Forelimb muscle (tissue), 1 donor: ENCODE measurements around the gene LATS2. TPM values are rescaled to one million over a fixed set of nuclear protein-coding genes. Genes with fewer than 3 reads are reported as not detected.
A peak's percentile ranks its signal among the peaks of the same experiment; 100 is the strongest.

Source experiments
- DNase-seq: peaks from one replicate; pipeline ENCODE4 v3.0.0-alpha.2; 2013; ENCODE audit warnings: low read depth
- polyA plus RNA-seq: library from polyadenylated mRNA; unstranded; fragments of 120-200 nt; gene quantifications from one replicate; pipeline ENCODE4 v1.2.1, GENCODE V29; 2013; ENCODE audit not compliant: insufficient read length

The LATS2 gene
- polyA plus RNA-seq, 1 donor: 14.4 TPM

- no peak for DNase-seq
Observed at GRCh38 chr13:21015284-21015683, 46.1 kb downstream of the LATS2 start.

GRCh38 chr13:21014502-21015170, 46.8 kb downstream of the LATS2 start:
- DNase-seq: no peak

DNA sequence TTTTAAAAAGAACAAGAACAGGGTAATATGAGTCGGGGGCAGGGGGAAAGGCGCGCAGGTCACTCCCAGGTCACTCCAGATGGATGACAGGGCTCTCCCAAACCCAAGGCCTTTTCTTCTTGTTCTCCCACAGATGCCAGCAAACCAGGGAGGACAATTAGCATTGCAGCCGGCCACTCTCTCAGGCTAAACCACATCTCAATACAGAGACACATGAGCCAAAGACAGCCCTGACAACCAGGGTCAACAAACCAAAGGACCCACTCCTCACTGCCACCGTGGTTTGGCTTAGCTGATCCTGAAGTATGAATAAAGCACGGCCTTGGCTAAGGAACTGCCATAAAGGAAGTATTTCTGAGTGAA, 47.3 kb downstream of the LATS2 start:
- DNase-seq: no peak

- no peak for DNase-seq
Observed at GRCh38 chr13:21013682-21014038, 47.7 kb downstream of the LATS2 start.

DNA sequence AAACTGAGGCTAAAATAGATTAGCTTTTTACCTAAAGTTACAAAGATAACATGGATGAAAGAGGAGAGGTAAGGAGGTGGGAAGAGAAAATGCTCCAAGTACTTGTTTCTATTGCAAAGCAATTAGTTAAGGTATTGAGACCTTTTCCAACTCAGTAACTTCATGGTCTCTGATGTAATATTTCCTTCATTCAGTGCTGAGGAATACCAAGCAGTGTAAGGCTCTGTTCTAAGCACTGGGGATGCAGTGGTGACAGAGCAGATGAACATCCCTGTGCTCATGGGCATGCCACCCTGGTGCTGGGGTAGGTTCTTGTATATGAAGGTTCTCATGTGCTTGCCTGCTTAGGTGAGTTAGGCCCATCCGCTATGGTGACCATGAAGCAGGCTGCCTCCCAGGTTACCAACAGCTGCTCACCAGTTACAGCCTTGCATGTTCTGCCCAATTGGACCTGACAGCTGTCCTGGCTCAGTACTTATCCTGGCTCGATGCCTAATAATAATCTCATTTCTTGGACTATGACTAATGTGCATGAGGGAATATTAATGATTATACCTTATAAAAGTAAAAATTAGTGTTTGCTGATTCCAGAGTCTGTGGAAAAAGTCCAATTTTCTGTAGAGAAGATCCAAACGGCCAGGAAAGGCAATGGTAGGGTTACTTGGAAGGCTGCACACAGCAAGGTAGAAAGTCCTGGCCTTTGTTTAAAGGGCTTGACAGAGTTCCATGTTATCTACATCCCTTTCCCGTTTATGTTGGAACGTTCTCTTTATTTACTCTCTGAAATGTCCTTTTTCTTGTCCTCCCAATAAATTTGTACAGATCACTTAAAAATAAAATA, 48.3 kb downstream of the LATS2 start:
- no peak for DNase-seq

DNA sequence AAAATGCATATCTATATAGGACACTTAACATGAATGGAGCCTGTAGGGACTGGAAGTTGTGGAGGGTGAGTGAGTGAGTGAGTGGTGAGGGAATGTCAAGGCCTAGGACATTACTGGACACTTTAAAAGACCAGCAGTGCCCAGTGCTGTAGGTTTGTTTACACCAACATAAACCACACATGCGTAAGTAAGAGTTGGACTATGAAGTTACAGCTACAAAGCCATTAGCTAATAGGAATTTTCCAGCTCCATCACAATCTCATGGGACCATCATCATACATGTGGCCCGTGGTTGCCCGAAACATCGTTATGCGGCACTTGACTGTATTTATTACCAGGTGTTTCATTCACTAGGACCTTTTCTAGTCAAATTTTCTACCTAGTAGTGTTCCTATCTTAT, 49.2 kb downstream of the LATS2 start:
- no peak for DNase-seq

DNA sequence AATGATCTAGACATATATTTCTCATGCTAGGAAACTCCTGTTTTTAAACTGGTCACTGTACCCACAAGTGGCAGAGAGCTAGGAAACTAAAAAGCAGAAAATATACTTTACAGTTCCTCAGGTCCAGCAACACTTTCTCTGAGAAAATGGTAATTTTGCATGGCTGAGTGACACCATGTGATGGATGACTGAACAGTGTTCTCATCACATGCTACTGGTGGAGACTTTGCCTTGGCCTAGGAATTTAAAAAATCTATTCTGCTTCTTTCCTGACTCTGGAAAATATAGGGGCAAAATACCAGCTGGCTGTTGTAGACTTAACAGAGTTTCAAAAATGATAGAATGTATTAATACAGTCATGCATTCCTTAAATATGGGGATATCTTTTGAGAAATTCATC, 50.0 kb downstream of the LATS2 start:
- DNase-seq: no peak

GRCh38 chr13:21010621-21011020, 50.8 kb downstream of the LATS2 start:
- DNase-seq: no peak

DNA sequence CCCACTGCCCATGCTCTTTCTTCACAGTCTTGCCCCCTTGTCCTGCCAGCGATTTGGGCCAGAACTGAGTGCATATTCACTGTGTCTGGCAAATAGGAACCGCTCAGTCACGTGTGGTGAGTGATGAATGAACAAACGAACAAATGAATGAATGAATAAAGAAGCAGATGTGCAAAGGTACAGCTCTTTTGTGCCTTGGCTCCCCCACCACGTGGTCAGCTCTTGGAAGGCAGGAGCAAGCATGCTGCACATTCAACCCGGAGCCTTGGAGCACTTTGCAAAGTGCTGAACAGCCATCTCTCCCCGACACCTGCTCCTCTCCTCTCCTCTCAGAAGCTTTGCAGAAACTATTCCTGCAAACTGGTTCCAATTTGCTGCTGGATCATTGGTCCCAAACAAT, 52.4 kb downstream of the LATS2 start:
- DNase-seq: no peak

DNA sequence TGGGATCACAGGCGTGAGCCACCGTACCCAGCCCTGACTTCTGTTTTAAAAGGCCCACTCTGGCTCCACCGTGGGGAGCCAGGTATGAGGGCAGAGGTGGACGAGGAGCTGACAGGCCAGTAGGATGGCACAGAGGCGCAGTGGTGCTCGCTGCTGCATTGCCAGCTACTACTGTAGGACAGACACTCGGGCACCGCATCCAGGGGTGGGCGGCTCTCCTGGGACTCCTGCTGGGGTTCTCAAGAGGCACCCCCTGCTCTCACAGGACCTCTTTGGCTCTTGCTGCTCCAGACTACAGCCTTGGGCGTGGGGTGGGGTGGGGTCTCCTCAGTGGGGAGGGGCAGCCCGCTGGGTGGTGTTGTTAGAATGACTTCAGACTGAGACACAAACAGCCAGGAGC, 53.4 kb downstream of the LATS2 start:
- DNase-seq: no peak

DNA sequence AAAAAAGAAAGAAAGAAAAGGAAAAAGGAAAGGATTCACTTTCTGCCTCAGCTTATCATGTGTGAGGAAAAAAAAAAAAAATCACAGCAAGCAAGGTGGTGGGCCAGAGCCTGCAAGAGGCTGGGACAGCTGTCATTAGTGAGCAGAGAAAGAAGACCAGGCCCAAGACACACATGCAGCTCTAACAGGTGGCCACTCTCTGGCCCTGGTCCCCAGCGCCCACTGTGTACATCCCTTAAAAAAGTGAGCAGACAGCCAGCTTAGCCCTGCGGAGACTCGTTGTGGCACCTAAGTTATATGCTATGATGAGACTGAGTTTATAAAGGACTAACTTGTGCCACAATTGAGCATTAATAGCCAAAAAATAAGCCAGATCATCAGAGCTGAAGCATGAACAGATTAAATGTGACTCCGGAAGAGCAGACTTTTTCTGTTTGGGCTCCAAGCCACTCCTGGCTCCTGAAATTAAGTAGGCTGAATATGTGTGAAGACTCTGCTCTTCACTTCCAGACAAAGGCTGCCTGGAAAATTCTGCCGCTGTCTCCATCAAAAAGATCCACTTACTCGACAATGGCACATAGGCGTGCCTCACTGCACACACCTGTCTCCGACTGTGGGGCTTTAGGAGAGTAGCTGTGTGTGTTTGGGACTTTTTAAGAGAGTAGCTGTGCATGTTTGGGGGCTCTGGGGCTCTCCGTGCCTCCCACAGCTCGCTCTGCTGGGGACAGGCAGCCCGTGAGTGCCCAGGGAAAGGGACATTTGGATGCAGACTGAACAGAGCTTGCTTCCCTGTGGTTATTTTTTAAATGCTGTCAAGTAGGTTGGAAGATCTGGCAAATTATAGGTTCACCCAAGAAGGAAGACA, 55.0 kb downstream of the LATS2 start:
- DNase-seq: no peak

GRCh38 chr13:21005193-21005592, 56.2 kb downstream of the LATS2 start:
- DNase-seq: no peak

GRCh38 chr13:21001471-21001870, 59.9 kb downstream of the LATS2 start:
- DNase-seq: no peak

- DNase-seq: no peak
Observed at GRCh38 chr13:21000647-21001046, 60.7 kb downstream of the LATS2 start.

- DNase-seq: no peak
Observed at GRCh38 chr13:20998649-20999415, 62.6 kb downstream of the LATS2 start.

GRCh38 chr13:20997301-20998161, 63.9 kb downstream of the LATS2 start:
- peak; percentile 46 for DNase-seq

DNA sequence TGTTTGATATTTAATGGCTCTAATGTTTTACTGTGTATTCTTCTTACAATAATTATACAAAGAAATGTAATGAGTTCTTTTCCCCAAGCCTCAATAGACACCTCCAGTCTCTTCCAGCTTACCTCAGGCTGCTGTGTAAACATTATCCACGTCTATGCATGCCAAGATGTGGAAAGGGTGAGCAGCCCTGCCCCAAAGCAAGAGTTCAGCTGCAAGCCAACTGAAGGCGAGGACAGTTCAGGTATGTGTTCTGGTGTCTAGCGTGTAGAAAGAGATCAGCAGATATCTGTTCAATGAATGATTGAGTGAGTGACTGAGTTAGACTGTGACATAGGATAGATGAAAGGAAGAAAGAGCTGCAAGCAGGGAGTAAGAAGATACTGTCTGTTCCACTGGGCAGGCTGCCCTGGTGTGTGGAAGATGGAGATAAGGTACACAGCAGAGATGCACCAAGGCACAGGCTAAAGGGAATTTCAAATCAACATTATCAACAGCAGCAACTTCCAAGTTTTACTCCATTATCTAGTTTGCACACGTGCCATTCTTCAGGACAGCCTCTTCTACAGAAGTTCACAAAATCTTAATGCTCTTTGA, 66.0 kb downstream of the LATS2 start:
- no peak for DNase-seq

- DNase-seq: no peak
Observed at GRCh38 chr13:20994441-20994821, 67.0 kb downstream of the LATS2 start.

GRCh38 chr13:20993661-20994440, 67.5 kb downstream of the LATS2 start:
- no peak for DNase-seq

GRCh38 chr13:20993211-20993610, 68.2 kb downstream of the LATS2 start:
- no peak for DNase-seq
